ENCODE measurements around the gene CNIH2.
A peak's percentile ranks its signal among the peaks of the same experiment; 100 is the strongest.
"Not testable (repeated sequence)": the region's sequence is repeated elsewhere in the genome, so short reads cannot be mapped to it uniquely, and the experiment has no call there.

CNIH2 gene

GRCh38 chr11:66277471-66278362, at the start of gene CNIH2:
Gene CNIH2 (plus strand): TSS chr11:66278175. CDS start chr11:66278457, 282 bp downstream.
- DNase-seq, result peak; percentile 70 to 81 (median 77)

- DNase-seq, result no peak
Measured at GRCh38 chr11:66228521-66228920, 49.5 kb upstream of the CNIH2 start.

- no peak for DNase-seq
Measured at GRCh38 chr11:66230156-66230555, 47.8 kb upstream of the CNIH2 start.

- no peak for DNase-seq
Measured at GRCh38 chr11:66230978-66231377, 47.0 kb upstream of the CNIH2 start.

- peak in 2 of 3 experiments; percentile 88 to 97 for DNase-seq
Measured at GRCh38 chr11:66231561-66231960, 46.4 kb upstream of the CNIH2 start.

- peak in 1 of 3 experiments; percentile 42 for DNase-seq
Measured at GRCh38 chr11:66232769-66233168, 45.2 kb upstream of the CNIH2 start.

GRCh38 chr11:66233301-66233700, 44.7 kb upstream of the CNIH2 start:
- no peak for DNase-seq

GRCh38 chr11:66235141-66235540, 42.8 kb upstream of the CNIH2 start:
- DNase-seq, result no peak

- DNase-seq, result no peak
Measured at GRCh38 chr11:66237867-66238266, 40.1 kb upstream of the CNIH2 start.

GRCh38 chr11:66238786-66239413, 39.1 kb upstream of the CNIH2 start:
- no peak for DNase-seq

GRCh38 chr11:66239511-66239910, 38.5 kb upstream of the CNIH2 start:
- no peak for DNase-seq

- no peak for DNase-seq
Measured at GRCh38 chr11:66239998-66240780, 37.8 kb upstream of the CNIH2 start.

- no peak for DNase-seq
Measured at GRCh38 chr11:66240781-66241136, 37.2 kb upstream of the CNIH2 start.

GRCh38 chr11:66242095-66242765, 35.7 kb upstream of the CNIH2 start:
- no peak for DNase-seq

- no peak for DNase-seq
Measured at GRCh38 chr11:66243782-66244535, 34.0 kb upstream of the CNIH2 start.

- DNase-seq, result no peak
Measured at GRCh38 chr11:66247295-66247694, 30.7 kb upstream of the CNIH2 start.

- DNase-seq, result no peak
Measured at GRCh38 chr11:66247801-66248200, 30.2 kb upstream of the CNIH2 start.

GRCh38 chr11:66248903-66249302, 29.1 kb upstream of the CNIH2 start:
- no peak for DNase-seq

GRCh38 chr11:66251809-66252208, 26.2 kb upstream of the CNIH2 start:
- no peak for DNase-seq

- not testable (repeated sequence) for DNase-seq
Measured at GRCh38 chr11:66253081-66253480, 24.9 kb upstream of the CNIH2 start.

GRCh38 chr11:66258473-66258893, 19.5 kb upstream of the CNIH2 start:
- no peak for DNase-seq

GRCh38 chr11:66259225-66259624, 18.8 kb upstream of the CNIH2 start:
- no peak for DNase-seq

All from NCI-H1417 (cell line).